IPS DF 4.7 (cell line): ENCODE results near the gene MGAT5.

ENCODE experiments used
- DNase-seq: peaks from one replicate; pipeline ENCODE4 v3.0.0-alpha.2; 2013; ENCODE audit warnings: low spot score; ENCODE audit errors: extremely low read depth

Gene MGAT5

GRCh38 chr2:134333646-134334189 is 79.8 kb downstream of the MGAT5 start:
- DNase-seq: no peak

GRCh38 chr2:134334542-134335353 is 80.9 kb downstream of the MGAT5 start:
- no peak for DNase-seq

GRCh38 chr2:134335601-134336000 is 81.7 kb downstream of the MGAT5 start:
- no peak for DNase-seq

- DNase-seq: no peak
Measured at GRCh38 chr2:134336352-134336751, 82.5 kb downstream of the MGAT5 start.

DNA sequence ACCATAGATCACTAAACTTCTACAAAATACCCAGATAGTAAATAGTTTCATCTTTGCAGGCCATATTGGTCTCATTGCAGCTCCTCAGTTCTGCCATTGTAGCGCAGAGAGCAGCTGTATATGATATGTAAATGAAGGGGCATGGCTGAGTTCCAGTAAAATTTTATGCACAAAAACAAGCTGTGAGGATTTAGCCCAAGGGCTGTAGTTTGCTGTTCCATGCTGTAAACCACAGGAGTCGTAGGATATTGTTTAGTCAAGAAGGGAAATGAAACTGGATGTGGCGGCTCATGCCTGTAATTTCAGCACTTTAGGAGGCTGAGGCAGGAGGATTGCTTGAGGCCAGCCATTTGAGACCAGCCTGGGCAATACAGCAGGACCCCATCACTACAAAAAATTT is 83.0 kb downstream of the MGAT5 start:
- DNase-seq: no peak

DNA sequence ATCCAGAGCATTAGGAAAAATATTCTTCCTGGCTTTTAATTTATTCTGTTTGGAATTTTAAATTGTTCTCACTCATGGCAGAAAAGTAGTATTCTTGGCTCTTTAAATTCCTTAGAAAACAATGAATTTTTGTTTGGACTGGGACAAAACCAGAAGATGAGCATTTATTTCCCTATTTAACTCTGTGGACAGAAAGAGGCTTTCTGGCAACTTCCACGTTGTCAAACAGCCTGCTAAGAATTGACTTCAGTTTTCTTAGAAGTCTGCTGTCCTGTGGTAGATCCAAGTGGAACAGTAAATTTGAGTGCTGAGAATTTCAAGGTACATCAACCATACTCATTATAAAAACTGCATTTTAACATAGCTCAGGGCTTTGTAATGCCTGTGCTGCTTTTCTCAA is 83.8 kb downstream of the MGAT5 start:
- no peak for DNase-seq

GRCh38 chr2:134338208-134338607 is 84.3 kb downstream of the MGAT5 start:
- no peak for DNase-seq

DNA sequence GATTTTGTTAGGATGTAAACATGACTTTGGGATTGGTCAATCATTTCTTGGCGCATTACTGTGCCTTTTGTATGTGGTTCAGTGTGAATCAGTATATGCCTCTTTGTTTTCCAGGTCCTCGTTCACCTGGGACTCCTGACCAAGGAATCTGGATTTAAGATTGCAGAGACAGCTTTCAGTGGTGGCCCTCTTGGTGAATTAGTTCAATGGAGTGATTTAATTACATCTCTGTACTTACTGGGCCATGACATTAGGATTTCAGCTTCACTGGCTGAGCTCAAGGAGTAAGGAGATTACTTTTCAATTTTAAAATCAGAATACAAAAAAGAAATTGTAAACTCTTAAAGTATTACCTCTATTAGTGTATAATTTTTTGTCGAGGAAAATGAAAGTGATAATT is 87.6 kb downstream of the MGAT5 start:
- no peak for DNase-seq

DNA sequence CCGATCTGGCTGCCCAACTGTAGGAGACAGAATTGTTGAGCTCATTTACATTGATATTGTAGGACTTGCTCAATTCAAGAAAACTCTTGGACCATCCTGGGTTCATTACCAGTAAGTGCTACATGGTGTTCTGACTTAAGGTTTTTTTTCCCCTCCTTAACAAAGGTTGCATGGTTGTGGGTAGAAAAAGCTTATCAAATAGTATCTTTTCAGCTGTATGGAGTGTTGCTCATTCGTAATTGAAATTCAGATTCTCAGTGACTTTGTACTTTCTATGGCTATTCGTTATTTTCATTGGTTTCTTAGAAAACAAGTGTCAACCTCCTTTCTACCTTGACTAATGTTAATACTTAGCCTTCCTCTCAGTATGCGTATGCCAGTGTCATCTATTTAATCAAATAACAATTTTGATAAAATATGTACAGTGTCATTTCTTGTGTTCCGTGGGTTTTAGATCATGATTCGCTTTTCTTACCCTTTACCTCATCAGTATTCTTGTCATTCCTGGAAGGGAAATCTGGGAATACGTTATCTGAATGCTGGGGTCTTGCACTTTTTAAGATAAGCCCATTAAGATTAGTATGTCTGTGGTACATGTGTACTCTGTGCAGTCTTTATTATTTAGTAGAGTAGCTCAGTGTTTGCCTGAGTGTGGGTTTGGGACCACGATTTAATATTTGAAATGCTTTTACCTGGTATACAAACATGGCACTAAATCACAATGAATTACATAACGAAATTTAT is 91.3 kb downstream of the MGAT5 start:
- no peak for DNase-seq

GRCh38 chr2:134346141-134346540 is 92.3 kb downstream of the MGAT5 start:
- DNase-seq: no peak

DNA sequence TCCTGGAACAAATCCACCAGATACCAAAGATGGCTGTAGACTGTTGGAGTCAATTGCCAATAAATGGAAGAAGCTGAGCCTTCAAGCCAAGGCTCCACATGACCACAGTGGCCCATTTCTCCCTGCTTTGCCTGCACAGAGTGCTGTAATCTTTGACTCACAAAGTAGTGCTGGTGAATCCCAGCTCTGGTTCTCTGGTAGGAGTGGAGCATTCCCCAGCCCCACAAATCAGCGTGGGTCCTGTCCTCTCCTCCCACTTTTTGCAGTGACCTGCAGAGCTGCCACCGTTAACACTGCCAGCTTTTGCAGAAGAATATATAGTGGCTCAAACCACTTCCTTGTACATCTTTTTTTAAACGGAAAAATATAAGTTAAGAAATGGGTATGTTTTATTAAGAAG is 93.9 kb downstream of the MGAT5 start:
- no peak for DNase-seq

DNA sequence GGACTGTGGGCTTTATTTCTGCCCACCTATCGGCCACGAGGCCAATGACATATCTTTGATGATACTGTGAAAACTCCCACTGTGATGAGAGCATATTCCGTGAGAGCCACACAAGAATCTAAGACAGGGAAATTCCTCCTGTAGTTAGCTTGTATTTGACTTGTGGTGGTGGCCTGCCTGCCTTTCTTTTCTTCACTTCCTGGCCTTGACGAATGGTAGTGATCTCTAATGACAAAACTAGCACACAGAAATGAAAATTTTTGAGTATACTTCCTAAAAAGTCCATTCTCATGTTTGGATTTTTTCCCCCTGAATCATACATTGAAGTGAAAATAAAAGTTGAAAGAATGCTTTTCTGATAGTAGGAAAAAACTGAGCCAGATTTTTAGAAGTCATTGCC is 94.4 kb downstream of the MGAT5 start:
- no peak for DNase-seq

GRCh38 chr2:134348760-134349159 is 94.9 kb downstream of the MGAT5 start:
- DNase-seq: no peak

GRCh38 chr2:134351016-134351415 is 97.1 kb downstream of the MGAT5 start:
- DNase-seq: no peak

GRCh38 chr2:134351899-134352298 is 98.0 kb downstream of the MGAT5 start:
- no peak for DNase-seq

DNA sequence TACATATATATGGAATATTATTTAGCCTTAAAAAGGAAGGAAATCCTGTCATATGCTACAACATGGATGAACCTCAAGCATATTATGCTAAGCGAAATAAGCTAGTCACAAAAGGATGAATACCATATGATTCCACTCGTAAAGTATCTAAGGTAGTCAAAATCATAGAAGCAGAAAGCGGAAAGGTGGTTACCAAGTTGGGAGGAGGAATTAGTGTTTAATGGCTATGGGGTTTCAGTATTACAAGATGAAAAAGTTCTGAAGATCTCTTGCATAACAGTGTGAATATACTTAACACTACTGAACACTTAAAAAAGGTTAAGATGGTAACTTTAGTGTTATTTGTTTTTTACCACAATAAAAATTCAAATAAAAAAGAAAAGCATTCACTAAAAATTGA is 99.0 kb downstream of the MGAT5 start:
- DNase-seq: no peak

- no peak for DNase-seq
Measured at GRCh38 chr2:134354611-134355010, 100.7 kb downstream of the MGAT5 start.

GRCh38 chr2:134357814-134358213 is 103.9 kb downstream of the MGAT5 start:
- no peak for DNase-seq

GRCh38 chr2:134359367-134360081 is 105.7 kb downstream of the MGAT5 start:
- DNase-seq: no peak

DNA sequence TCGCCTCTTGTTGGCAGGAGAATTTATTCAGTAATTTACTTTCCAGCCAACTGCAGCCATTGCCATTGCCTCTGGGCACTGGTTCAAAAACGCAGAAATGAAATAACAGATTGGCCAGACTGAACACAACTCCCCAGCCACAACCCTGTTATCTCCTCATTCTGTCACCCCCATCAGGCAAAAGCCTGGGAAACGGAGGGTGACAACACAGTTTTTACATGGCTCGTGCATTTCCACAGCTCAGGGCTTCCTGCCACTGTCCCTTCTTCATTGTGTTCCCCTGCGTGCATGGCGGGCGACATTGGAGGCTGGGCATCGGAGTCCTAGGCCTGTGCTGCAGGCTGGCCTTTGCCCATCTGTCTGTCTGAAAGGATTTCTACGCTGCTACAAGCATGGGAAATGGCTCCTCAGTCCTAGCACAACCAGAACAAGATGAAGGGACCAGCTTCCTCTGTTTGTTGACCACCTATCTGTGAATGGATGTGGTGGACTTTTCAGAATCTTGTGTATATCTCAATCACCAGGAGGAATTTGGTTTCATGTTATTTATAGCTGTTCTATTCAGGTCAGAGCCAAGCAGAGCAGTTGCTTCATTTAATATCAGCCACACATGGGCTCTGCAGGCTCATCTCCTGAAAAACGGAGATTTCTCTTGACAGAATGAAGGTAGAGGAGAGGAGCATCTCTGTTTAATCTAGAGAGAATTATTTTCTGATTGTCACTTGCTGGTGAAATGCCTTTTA is 107.0 kb downstream of the MGAT5 start:
- DNase-seq: no peak

- no peak for DNase-seq
Measured at GRCh38 chr2:134361648-134362047, 107.8 kb downstream of the MGAT5 start.
